Measurements from ENCODE around the gene GRK4.

The GRK4 gene

DNA sequence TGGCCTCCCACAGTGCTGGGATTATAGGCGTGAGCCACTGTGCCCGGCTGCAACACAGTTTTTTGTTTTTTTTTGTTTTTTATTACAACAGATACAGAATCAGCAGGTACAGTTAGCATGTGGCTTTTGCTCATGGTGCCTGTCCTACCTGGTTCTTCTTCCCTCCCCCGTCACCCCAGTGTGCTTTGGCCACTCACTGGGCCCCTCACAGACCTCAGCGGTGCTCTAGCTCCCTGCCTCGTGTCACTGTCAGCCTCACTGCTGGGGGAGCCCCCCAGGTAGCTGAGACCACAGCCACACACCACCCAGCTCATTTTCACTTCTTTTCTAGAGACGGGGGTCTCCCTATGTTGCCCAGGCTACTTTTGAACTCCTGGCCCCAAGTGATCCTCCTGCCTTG lies 72.3 kb downstream of the GRK4 start:
- no peak overlapping the region for H3K4me3 ChIP-seq (ENCODE audit: low read depth, low read length)
- TF ChIP-seq, protein P1, sequence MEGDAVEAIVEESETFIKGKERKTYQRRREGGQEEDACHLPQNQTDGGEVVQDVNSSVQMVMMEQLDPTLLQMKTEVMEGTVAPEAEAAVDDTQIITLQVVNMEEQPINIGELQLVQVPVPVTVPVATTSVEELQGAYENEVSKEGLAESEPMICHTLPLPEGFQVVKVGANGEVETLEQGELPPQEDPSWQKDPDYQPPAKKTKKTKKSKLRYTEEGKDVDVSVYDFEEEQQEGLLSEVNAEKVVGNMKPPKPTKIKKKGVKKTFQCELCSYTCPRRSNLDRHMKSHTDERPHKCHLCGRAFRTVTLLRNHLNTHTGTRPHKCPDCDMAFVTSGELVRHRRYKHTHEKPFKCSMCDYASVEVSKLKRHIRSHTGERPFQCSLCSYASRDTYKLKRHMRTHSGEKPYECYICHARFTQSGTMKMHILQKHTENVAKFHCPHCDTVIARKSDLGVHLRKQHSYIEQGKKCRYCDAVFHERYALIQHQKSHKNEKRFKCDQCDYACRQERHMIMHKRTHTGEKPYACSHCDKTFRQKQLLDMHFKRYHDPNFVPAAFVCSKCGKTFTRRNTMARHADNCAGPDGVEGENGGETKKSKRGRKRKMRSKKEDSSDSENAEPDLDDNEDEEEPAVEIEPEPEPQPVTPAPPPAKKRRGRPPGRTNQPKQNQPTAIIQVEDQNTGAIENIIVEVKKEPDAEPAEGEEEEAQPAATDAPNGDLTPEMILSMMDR (IDR thresholded peaks at IDR 0.05; ENCODE audit: borderline replicate concordance, insufficient read depth, low read depth, low read length), result no peak

DNA sequence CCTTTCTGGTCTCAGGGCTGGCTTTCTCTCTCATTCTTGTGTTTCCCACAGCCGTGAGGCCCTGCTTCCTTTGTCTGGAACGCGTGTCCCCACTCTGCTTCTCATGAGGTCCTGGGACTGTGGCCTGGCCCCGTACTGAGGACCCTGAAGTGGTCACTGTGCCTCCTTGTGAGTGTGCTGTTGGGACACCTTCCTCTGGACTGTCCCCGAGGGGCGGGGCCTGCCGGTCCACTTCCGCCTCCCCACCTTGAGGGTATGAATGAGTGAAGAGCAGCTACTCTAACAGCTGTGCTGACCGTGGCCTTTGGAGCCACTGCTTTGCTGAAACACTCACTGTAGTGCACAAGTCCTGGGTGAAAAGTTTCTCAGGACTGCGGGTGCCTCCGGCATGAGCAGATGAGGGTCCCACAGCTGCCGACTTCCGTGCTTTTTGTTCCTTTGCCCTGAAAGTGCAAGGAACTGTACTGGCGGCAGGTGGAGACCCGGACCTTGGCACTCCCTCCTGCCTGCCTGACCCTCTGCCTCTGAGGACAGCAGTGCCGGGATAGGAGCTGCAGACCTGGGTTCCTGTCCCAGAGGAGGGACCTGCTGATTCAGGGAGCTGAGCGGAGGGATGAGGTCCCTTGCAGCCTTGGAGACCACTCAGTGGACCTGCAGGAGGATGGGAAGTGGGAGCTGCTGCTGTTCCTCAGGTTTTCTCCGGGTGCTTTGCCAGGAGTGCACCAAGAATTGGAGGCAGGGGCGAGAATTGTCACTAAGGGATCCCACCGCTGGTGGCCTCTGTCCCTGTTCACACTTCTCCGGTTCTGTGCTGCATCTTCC lies 73.0 kb downstream of the GRK4 start:
- TF ChIP-seq, protein P1 (IDR thresholded peaks at IDR 0.05; ENCODE audit: borderline replicate concordance, insufficient read depth, low read depth, low read length), result no peak
- no peak overlapping the region for H3K4me3 ChIP-seq (ENCODE audit: low read depth, low read length)

DNA sequence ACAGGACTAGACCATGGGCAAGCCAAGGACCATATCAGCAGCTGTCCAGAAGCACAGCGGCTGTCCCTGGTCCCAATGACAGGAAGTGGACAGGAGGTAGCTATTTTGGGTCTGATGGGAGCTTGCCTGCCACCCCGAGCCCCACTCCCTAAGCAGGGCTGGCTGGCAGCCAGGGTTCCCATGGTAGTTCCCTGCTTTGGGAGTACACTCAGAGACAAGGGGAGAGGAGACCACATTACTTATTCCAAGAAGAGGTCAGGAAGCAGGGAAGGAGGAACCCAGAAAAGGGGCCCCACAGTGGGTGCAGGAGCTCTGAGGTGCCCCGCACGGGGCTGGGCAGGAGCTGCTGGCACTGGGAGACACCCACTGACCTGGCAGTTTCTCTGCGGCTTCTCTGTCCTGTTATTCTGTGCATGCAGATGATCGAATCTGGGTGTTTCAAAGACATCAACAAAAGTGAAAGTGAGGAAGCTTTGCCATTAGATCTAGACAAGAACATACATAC lies 74.6 kb downstream of the GRK4 start:
- TF ChIP-seq, protein P1 (IDR thresholded peaks at IDR 0.05; ENCODE audit: borderline replicate concordance, insufficient read depth, low read depth, low read length), result no peak
- no peak overlapping the region for H3K4me3 ChIP-seq (ENCODE audit: low read depth, low read length)

DNA sequence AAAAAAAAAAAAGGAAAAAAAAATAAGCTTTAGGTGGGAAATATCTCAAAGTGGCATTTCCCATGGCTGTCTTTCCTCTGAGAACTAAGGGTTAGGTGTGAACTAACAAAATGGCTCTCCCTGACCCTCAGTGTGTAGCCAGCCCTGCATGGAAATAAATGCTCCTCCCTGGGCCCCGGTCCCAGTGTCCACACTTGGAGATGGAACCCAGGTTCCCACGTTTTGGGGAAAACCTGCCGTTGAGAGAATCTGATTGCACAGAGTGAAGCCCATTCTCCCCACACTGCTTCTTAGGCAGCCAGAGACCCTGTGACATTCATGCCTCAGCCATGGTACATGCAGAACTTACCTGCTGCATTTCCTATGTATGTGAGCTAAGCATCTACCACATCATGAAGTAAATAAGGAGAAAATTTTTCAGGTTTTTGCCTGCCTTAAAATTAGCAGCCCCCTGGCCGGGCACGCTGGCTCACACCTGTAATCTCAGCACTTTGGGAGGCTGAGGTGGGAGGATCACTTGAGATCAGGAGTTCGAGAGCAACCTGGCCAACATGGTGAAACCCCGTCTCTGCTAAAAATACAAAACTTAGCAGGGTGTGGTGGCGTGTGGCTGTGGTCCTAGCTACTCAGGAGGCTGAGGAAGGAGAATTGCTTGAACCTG lies 76.5 kb downstream of the GRK4 start:
- TF ChIP-seq, protein P1 (IDR thresholded peaks at IDR 0.05; ENCODE audit: borderline replicate concordance, insufficient read depth, low read depth, low read length), result no peak
- H3K4me3 ChIP-seq (ENCODE audit: low read depth, low read length), result peak overlapping the region; percentile 17

DNA sequence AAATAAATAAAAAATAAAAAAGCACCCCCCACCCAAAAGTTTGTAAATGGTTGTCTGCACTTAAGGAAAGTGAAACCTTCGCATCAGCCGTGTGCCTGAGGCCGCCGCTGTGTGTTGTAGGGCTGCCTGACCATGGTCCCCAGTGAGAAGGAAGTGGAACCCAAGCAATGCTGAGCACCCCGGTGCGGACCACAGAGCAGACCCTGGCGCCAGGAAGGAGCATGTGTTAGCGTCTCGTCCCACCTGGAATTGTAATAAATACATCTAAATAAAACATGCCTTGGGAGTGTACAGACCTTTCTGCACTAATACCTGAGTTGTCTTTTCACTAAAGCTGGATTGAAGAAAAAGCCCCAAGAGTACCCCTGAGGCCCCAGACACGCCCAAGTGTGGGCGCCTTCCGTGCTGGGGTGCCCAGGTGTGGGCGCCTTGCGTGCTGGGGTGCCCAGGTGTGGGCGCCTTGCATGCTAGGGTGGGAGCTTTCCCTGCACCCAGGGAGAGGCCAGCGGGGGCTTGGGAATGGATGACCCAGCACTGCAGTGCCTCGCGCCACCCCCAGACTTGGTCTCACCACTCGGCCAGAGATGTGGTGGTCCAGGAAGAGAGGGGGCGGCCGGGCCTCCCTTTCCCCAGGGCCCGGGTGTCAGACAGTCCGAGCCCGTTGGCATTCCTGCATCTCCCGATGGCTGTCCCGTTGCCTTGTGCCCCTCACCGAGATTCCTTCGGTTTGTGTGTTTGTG lies 77.3 kb downstream of the GRK4 start:
- TF ChIP-seq, protein P1 (IDR thresholded peaks at IDR 0.05; ENCODE audit: borderline replicate concordance, insufficient read depth, low read depth, low read length), result no peak
- H3K4me3 ChIP-seq (ENCODE audit: low read depth, low read length), result peak overlapping the region; percentile 59

DNA sequence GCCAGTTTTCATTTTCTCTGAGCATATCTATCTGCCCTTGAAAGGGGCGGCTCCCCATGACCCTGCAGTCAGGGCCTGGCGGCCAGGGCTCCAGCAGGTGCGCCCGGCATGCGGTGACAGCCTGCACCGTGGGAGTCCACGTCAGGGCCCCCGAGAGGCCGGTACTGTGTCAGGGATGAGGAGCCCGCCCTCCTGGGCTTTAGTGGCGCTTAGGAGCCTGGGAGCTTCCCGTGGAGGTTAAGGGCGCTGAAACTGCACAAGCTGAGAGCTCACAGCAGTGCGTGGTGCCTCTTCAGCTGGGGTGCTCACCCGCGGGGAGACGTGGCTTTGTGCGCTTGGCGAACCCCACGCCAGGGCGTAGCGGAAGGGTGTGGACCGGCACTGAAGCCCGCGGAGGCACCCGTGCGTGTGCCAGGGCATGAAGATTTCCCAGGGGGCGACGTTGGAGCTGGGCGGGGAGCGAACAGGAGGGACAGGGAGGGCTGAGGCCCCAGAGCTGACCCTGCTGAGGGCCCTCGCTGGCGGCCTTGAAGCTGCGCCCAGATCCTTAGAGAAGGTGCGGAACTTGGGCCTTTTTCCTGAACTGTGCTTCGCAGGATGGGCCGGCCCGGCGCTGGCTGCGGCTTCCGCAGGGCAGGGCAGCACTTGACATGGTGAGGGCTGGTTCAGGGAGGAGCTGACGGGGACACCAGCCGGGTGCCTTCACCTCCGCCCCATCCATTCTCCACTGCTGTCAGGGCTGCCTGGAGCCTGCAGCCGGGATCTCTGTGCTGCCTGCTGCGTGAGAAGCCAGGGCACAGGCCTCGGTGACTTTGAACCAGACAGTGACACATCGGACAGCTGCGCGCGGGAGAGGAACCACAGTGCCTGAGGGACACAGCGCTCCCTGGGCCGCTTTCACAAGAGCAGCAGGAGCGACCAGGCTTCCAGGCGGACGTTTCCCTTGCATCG lies 78.1 kb downstream of the GRK4 start:
- peak overlapping the region; percentile 59 for H3K4me3 ChIP-seq (ENCODE audit: low read depth, low read length)
- TF ChIP-seq, protein P1 (IDR thresholded peaks at IDR 0.05; ENCODE audit: borderline replicate concordance, insufficient read depth, low read depth, low read length), result no peak

Data from GM12875 (cell line).